Measurements from ENCODE around the gene AATK. TPM values are rescaled to one million over a fixed set of nuclear protein-coding genes. Genes with fewer than 3 reads are reported as not detected.

AATK gene
- total and polyA plus RNA-seq, 2 of the 13 experiments (the other 11 are each of a cell fraction or from before 2014, with no cell fraction given), result 2.9 to 8.4 TPM

- TF ChIP-seq POGZ (CRISPR knock-in tag; IDR thresholded peaks at IDR 0.05) (no peak), ZNF446 (CRISPR knock-in tag; IDR thresholded peaks at IDR 0.05) (no peak), ZNF780A (CRISPR knock-in tag; IDR thresholded peaks at IDR 0.05) (no peak), MLLT10 (CRISPR knock-in tag; IDR thresholded peaks at IDR 0.05) (no peak), HDAC1 (CRISPR knock-in tag; IDR thresholded peaks at IDR 0.05) (peak; percentile 57), RXRA (CRISPR knock-in tag; IDR thresholded peaks at IDR 0.05) (peak; percentile 29; the same call in 1 of the 2 replicates), BORCS8-MEF2B (CRISPR knock-in tag; IDR thresholded peaks at IDR 0.05) (peak; percentile 59), SMARCE1 (IDR thresholded peaks at IDR 0.05; ENCODE audit: borderline replicate concordance) (no peak), ZHX1 (CRISPR knock-in tag; IDR thresholded peaks at IDR 0.05; ENCODE audit: low read depth) (no peak), MZF1 (CRISPR knock-in tag; IDR thresholded peaks at IDR 0.05; ENCODE audit: borderline replicate concordance) (no peak), NPAS2 (CRISPR knock-in tag; IDR thresholded peaks at IDR 0.05; ENCODE audit: borderline replicate concordance) (no peak), ARID4A (CRISPR knock-in tag; IDR thresholded peaks at IDR 0.05; ENCODE audit: borderline replicate concordance) (peak; percentile 50; the same call in 1 of the 2 replicates), MED13 (CRISPR knock-in tag; IDR thresholded peaks at IDR 0.05) (no peak), ZNF605 (CRISPR knock-in tag; IDR thresholded peaks at IDR 0.05) (no peak), ZGPAT (CRISPR knock-in tag; IDR thresholded peaks at IDR 0.05) (no peak), ZBTB39 (CRISPR knock-in tag; IDR thresholded peaks at IDR 0.05) (no peak), ZFX (CRISPR knock-in tag; IDR thresholded peaks at IDR 0.05; ENCODE audit: low read depth) (peak; percentile 66), HOXD1 (CRISPR knock-in tag; IDR thresholded peaks at IDR 0.05) (no peak), ISX (CRISPR knock-in tag; conservative IDR thresholded peaks at IDR 0.05) (no peak)
Measured at GRCh38 chr17:81130385-81131361, 35.3 kb downstream of the AATK start (continued).

Data from HepG2 (cell line).